B cell (primary cell): ENCODE measurements around the gene FAM170B. TPM values are rescaled to one million over a fixed set of nuclear protein-coding genes. Genes with fewer than 3 reads are reported as not detected.

Experiments
- ATAC-seq: fragments of 200-7000 bp; cut with Tn5 transposase; one replicate; pipeline ENCODE4 v1.10.0; 2021; ENCODE audit warnings: low read depth, mild to moderate bottlenecking, moderate number of reproducible peaks, moderate library complexity
- CTCF ChIA-PET: fragments of 350-600 bp; sonication (Branson Sonifier 250); formaldehyde crosslinking; loops from one replicate; lab custom pipeline; 2021; ENCODE audit warnings: antibody characterized with exemption, inconsistent platforms; lab: Charles Lee
- POLR2A ChIA-PET: fragments of 350-600 bp; sonication (Branson Sonifier 250); formaldehyde crosslinking; loops from one replicate; lab custom pipeline; 2021; ENCODE audit warnings: antibody characterized with exemption; lab: Charles Lee
- DNase-seq: peaks from one replicate; pipeline ENCODE4 v3.0.0; 2013
- H2AFZ ChIP-seq: 2 replicates; pipeline ENCODE4 v1.6.1; 2012; ENCODE audit warnings: mild to moderate bottlenecking, low read depth, low read length; ENCODE audit not compliant: insufficient read depth, poor library complexity, severe bottlenecking
- H3K27ac ChIP-seq, 2 donors: 1 replicate in 1 of 2; 2 replicates in 1 of 2; pipeline ENCODE4 v1.5.1; 2012 to 2013; ENCODE audit warnings: low read length in 2 of 2, mild to moderate bottlenecking in 2 of 2, moderate library complexity in 1 of 2
- H3K27me3 ChIP-seq, 4 experiments: fragments of 200-600 bp in 1 of 4; sonication (generic) in 1 of 4; replicated peaks in 1 of 4; 1 replicate in 2 of 4; 2 replicates in 2 of 4; pipeline versions ENCODE4 v1.6.1 to v1.7.0; 2013 to 2016; ENCODE audit warnings: low read length in 3 of 4, mild to moderate bottlenecking in 2 of 4, mixed read lengths in 1 of 4, moderate library complexity in 1 of 4; ENCODE audit not compliant: insufficient read depth in 4 of 4, control insufficient read depth in 3 of 4; ENCODE audit errors: control extremely low read depth in 1 of 4
- H3K36me3 ChIP-seq, 2 experiments: replicated peaks in 1 of 2; 1 replicate in 1 of 2; 2 replicates in 1 of 2; pipeline versions ENCODE4 v1.6.1 to v1.7.1; 2013; ENCODE audit warnings: low read length in 1 of 2; ENCODE audit not compliant: insufficient read depth in 2 of 2, control insufficient read depth in 1 of 2; ENCODE audit errors: control extremely low read depth in 1 of 2, extremely low read depth in 1 of 2
- H3K4me1 ChIP-seq, 2 donors: fragments of 200-600 bp in 1 of 2; sonication (generic) in 1 of 2; 1 replicate in 1 of 2; 2 replicates in 1 of 2; pipeline versions ENCODE4 v1.5.1 to v1.6.1; 2013 to 2017; ENCODE audit warnings: low read length in 2 of 2; ENCODE audit not compliant: control insufficient read depth in 2 of 2, insufficient read depth in 2 of 2
- H3K4me2 ChIP-seq: replicated peaks from 2 replicates; pipeline ENCODE3; 2012; ENCODE audit warnings: mild to moderate bottlenecking, low read depth, low read length; ENCODE audit not compliant: poor library complexity, severe bottlenecking
- H3K4me3 ChIP-seq, 5 experiments: fragments of 200-600 bp in 1 of 5; sonication (generic) in 1 of 5; 1 replicate in 3 of 5; 2 replicates in 2 of 5; pipeline versions ENCODE4 v1.5.1 to v1.7.0; 2011 to 2016; ENCODE audit warnings: low read length in 4 of 5, mild to moderate bottlenecking in 4 of 5, low read depth in 2 of 5, control low read depth in 1 of 5, moderate library complexity in 1 of 5; ENCODE audit not compliant: insufficient read depth in 1 of 5; ENCODE audit errors: control extremely low read depth in 1 of 5, extremely low read depth in 1 of 5
- H3K79me2 ChIP-seq: fragments of 200-600 bp; sonication (generic); one replicate; pipeline ENCODE4 v1.6.0; 2016; ENCODE audit warnings: low read length; ENCODE audit not compliant: control insufficient read depth, insufficient read depth
- H3K9ac ChIP-seq: fragments of 200-600 bp; sonication (generic); 2 replicates; pipeline ENCODE4 v1.6.1; 2017; ENCODE audit warnings: mild to moderate bottlenecking, low read length, moderate library complexity
- H3K9me3 ChIP-seq, 3 donors: one replicate each; pipeline versions ENCODE4 v1.6.1 to v1.7.1; 2013; ENCODE audit warnings: low read length in 2 of 3; ENCODE audit not compliant: control insufficient read depth in 2 of 3, insufficient read depth in 1 of 3; ENCODE audit errors: control extremely low read depth in 1 of 3
- H4K20me1 ChIP-seq: 2 replicates; pipeline ENCODE4 v1.6.0; 2012; ENCODE audit warnings: mild to moderate bottlenecking, low read length; ENCODE audit not compliant: insufficient read depth, control insufficient read depth, poor library complexity, severe bottlenecking
- H3K27ac Mint-ChIP-seq: one replicate; pipeline ENCODE4 v1.8.0; 2021; ENCODE audit warnings: mixed read lengths
- H3K27me3 Mint-ChIP-seq: one replicate; pipeline ENCODE4 v1.8.0; 2021; ENCODE audit warnings: mixed read lengths
- H3K4me1 Mint-ChIP-seq: one replicate; pipeline ENCODE4 v1.8.0; 2021; ENCODE audit warnings: mixed read lengths
- H3K4me3 Mint-ChIP-seq: one replicate; pipeline ENCODE4 v1.8.0; 2021; ENCODE audit warnings: mixed read lengths
- H3K9me3 Mint-ChIP-seq: one replicate; pipeline ENCODE4 v1.8.0; 2022; ENCODE audit warnings: mixed read lengths; ENCODE audit not compliant: insufficient read depth
- EZH2 ChIP-seq: IDR thresholded peaks from 2 replicates; pipeline ENCODE4 v1.6.1; 2012; ENCODE audit warnings: borderline replicate concordance, low read depth, mild to moderate bottlenecking, moderate library complexity, low read length; ENCODE audit not compliant: insufficient read depth, poor library complexity, severe bottlenecking
- WGBS: methylation state at CpG from one replicate; pipeline ENCODE4 v1.1.5; 2013; ENCODE audit warnings: missing lambda C conversion rate; ENCODE audit not compliant: insufficient coverage; 5-methylcytosine and 5-hydroxymethylcytosine counted together
- intact Hi-C: fragments of 100-400 bp; cut with micrococcal nuclease; formaldehyde crosslinking; loops from one replicate; pipeline ENCODE4 v1.10.0; 2022
- polyA plus RNA-seq: library from polyadenylated mRNA; depleted of rRNA; stranded (reverse); fragments of >200 nt; gene quantifications from 2 replicates; pipeline ENCODE4 v1.2.3, GENCODE V29; 2012
- total RNA-seq, 2 donors: library from RNA; stranded (reverse); fragments of 120-200 nt in 1 of 2; gene quantifications; 1 replicate in 1 of 2; 2 replicates in 1 of 2; pipeline versions ENCODE4 v1.2.3 to v1.2.4, GENCODE V29; 2013 to 2022
- TF ChIP-seq, protein P1 (sequence below): fragments of 200-600 bp; IDR thresholded peaks from one replicate; pipeline ENCODE4 v1.8.0; 2022; ENCODE audit warnings: antibody characterized with exemption, mild to moderate bottlenecking

The FAM170B gene
- total and polyA plus RNA-seq, 2 donors (not counting 1 experiment from before 2014, with no cell fraction given): not detected

DNA sequence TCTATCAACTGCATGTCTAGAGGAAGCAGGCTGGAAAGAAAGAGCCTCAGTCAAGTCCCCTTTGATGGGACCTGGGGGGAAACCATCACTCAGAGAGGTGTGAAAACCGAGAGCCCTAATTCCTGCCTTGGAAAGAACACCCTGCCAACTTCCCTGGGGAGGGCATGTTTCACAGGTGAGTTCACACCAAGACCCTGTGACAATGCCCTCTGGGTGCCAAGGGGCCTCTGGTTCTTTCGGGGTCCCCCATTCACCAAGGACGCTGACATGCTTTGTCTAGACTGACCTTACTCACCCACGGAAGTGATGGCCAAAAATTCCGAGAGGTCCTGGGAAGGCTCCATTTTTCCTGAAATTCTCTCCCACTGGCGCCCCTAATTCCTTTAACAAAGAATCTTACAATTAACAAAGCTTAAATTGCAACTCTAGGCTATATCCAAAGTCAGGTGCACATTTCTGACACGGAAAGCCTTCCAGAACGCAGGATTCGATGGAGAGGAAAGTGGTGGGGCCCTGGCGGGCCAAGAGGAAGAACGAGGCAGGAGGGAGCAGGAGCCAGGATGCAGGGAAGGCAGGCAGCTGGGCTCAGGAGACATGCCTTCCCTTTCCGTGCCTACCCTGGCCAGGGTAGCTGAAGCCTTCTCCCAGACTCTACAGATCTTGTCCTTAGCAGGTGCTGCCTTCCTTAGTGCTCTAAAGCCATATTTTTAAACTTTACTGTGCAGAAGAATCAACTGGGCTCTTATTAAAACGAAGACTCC, 42.2 kb downstream of the FAM170B start:
- TF ChIP-seq, protein P1, sequence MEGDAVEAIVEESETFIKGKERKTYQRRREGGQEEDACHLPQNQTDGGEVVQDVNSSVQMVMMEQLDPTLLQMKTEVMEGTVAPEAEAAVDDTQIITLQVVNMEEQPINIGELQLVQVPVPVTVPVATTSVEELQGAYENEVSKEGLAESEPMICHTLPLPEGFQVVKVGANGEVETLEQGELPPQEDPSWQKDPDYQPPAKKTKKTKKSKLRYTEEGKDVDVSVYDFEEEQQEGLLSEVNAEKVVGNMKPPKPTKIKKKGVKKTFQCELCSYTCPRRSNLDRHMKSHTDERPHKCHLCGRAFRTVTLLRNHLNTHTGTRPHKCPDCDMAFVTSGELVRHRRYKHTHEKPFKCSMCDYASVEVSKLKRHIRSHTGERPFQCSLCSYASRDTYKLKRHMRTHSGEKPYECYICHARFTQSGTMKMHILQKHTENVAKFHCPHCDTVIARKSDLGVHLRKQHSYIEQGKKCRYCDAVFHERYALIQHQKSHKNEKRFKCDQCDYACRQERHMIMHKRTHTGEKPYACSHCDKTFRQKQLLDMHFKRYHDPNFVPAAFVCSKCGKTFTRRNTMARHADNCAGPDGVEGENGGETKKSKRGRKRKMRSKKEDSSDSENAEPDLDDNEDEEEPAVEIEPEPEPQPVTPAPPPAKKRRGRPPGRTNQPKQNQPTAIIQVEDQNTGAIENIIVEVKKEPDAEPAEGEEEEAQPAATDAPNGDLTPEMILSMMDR: no peak
- TF ChIP-seq EZH2: no peak
- no peaks in the 10 kb centered on the region for H4K20me1 ChIP-seq
- no peaks in the 10 kb centered on the region for H3K4me1 Mint-ChIP-seq
- H3K9me3 Mint-ChIP-seq: no peaks in the 10 kb centered on the region
- no peak overlapping the region for H3K9ac ChIP-seq
- POLR2A ChIA-PET: no interaction called here
- no peaks in the 10 kb centered on the region for H3K36me3 ChIP-seq
- no peaks in the 10 kb centered on the region for H3K4me1 ChIP-seq
- WGBS: 88% methylated on average over 13 of the region's 13 CpGs
- ATAC-seq (no peak), DNase-seq (no peak)
- intact Hi-C loops: no loop called here
- H3K79me2 ChIP-seq: no peaks in the 10 kb centered on the region
- H2AFZ ChIP-seq: no peak overlapping the region
- no peak overlapping the region for H3K4me3 Mint-ChIP-seq
- peaks cover 0 to 6% (median 0%) of the 10 kb centered on the region in 3 donors for H3K9me3 ChIP-seq
- peaks cover 0 to 10% (median 0%) of the 10 kb centered on the region in 4 experiments for H3K27me3 ChIP-seq
- H3K27me3 Mint-ChIP-seq: peaks cover 30% of the 10 kb centered on the region
- no peak overlapping the region for H3K4me3 ChIP-seq
- CTCF ChIA-PET: no interaction called here
- no peak overlapping the region for H3K27ac Mint-ChIP-seq
- H3K4me2 ChIP-seq: no peak overlapping the region
- H3K27ac ChIP-seq: no peak overlapping the region

DNA sequence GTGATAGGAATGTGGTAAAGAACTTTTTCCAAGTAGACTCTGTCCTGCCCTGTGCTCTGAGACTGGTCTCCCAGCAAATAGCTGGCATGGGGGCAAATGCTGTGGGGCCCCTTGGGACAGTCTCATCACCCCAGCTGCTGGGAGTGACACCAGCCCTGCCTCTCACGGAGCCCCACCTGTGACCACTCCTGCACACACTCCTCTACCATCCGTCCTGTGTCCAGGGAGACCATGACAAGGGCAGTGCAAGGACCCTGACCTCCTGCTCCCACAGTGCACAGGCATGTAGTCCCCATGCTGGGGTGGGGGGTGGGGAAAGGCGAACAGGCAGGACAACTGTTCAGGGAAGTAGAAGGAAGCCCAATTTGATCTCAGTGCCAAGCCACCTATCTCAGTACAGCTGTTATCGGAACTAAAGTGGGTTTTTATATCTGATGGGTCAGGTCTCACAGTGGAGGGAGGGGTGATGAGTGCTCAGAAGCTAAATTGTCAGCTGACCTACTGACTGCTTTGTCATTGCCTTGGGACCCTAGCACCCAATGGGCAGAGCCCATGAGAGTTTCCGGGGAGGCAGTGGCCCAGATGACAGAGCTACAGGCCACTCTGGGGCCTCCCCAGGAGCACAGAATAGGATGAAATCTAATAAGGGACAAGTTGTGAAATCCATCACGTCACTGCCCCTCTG, 43.0 kb downstream of the FAM170B start:
- peaks cover 26% of the 10 kb centered on the region for H3K27me3 Mint-ChIP-seq
- ChIA-PET CTCF (interaction anchor here (1.3 kb wide), 1 partner anchor 10 kb away, joined by 3 read pairs; no protein-coding TSS in a partner anchor), POLR2A (no interaction called here)
- Histone ChIP-seq H3K4me1 (no peaks in the 10 kb centered on the region), H4K20me1 (no peaks in the 10 kb centered on the region), H3K27ac (no peak overlapping the region), H2AFZ (no peak overlapping the region), H3K36me3 (no peaks in the 10 kb centered on the region), H3K9me3 (peaks cover 0 to 14% (median 0%) of the 10 kb centered on the region in 3 donors), H3K79me2 (no peaks in the 10 kb centered on the region), H3K27me3 (peaks cover 0 to 10% (median 0%) of the 10 kb centered on the region in 4 experiments), H3K4me2 (no peak overlapping the region), H3K4me3 (no peak overlapping the region), H3K9ac (no peak overlapping the region)
- H3K4me3 Mint-ChIP-seq: no peak overlapping the region
- H3K27ac Mint-ChIP-seq: no peak overlapping the region
- H3K4me1 Mint-ChIP-seq: no peaks in the 10 kb centered on the region
- 95% methylated on average over 4 of the region's 6 CpGs for WGBS
- peaks cover 4% of the 10 kb centered on the region for H3K9me3 Mint-ChIP-seq
- intact Hi-C loops: no loop called here
- TF ChIP-seq, protein P1: no peak
- no peak for TF ChIP-seq EZH2
- DNase-seq (no peak), ATAC-seq (no peak)
